ENCODE results near the gene SPG7. TPM values are rescaled to one million over a fixed set of nuclear protein-coding genes. Genes with fewer than 3 reads are reported as not detected.
"Not testable (repeated sequence)": the region's sequence is repeated elsewhere in the genome, so short reads cannot be mapped to it uniquely, and the experiment has no call there.

The SPG7 gene
- total RNA-seq, 1 experiment from 2014 or later: 119 TPM

DNA sequence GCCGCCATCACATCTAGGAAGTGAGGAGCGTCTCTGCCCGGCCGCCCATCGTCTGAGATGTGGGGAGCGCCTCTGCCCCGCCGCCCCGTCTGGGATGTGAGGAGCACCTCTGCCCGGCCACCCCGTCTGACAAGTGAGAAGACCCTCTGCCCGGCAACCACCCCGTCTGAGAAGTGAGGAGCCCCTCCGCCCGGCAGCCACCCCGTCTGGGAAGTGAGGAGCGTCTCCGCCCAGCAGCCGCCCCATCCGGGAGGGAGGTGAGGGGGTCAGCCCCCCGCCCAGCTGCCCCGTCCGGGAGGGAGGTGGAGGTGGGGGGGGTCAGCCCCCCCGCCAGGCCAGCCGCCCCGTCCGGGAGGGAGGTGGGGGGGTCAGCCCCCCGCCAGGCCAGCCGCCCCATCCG lies 45.6 kb upstream of the SPG7 start:
- not testable (repeated sequence) for H4K20me1 ChIP-seq (ENCODE audit: control insufficient read depth, insufficient read depth, insufficient read length); H2AK5ac ChIP-seq (ENCODE audit: insufficient read length, low read length); H2BK5ac ChIP-seq (ENCODE audit: insufficient read length, low read length); H3K27me3 Mint-ChIP-seq (ENCODE audit: low read depth); H3K56ac ChIP-seq (ENCODE audit: insufficient read length, low read depth, low read length); H2AFZ ChIP-seq (ENCODE audit: low read length); H3K9ac ChIP-seq (ENCODE audit: extremely low read depth, insufficient read length, low read length); H3K27me3 ChIP-seq (ENCODE audit: insufficient read depth, low read length); H2BK120ac ChIP-seq (ENCODE audit: low read depth, low read length, poor library complexity, severe bottlenecking); H3K18ac ChIP-seq (ENCODE audit: insufficient read length, low read depth, low read length); H4K5ac ChIP-seq (ENCODE audit: insufficient read length, low read depth, low read length); H3K4me2 ChIP-seq (ENCODE audit: insufficient read depth, insufficient read length, low read length); H4K8ac ChIP-seq (replicated peaks; ENCODE audit: insufficient read length, low read depth, low read length); H2BK12ac ChIP-seq (ENCODE audit: insufficient read length, low read depth, low read length); H2BK20ac ChIP-seq (ENCODE audit: low read depth, low read length, poor library complexity, severe bottlenecking); H3K14ac ChIP-seq (ENCODE audit: insufficient read depth, low read length); H4K91ac ChIP-seq (ENCODE audit: insufficient read length, low read depth, low read length); H2BK15ac ChIP-seq (ENCODE audit: low read depth, low read length); H3K4me1 ChIP-seq (ENCODE audit: insufficient read depth, low read length); H3K23ac ChIP-seq (ENCODE audit: insufficient read length, low read depth, low read length); H3K27ac ChIP-seq (ENCODE audit: insufficient read length, low read depth, low read length); H3K4ac ChIP-seq (ENCODE audit: low read depth, low read length); H3K23me2 ChIP-seq (ENCODE audit: insufficient read length, low read depth, low read length, poor library complexity, severe bottlenecking); H3K9me3 ChIP-seq (ENCODE audit: control insufficient read depth, low read depth, low read length); H3T11ph ChIP-seq (ENCODE audit: low read length); H3K27ac Mint-ChIP-seq; H3K79me1 ChIP-seq (ENCODE audit: insufficient read depth, low read depth, low read length, poor library complexity, severe bottlenecking); H3K4me3 Mint-ChIP-seq; DNase-seq
- Mint-ChIP-seq H3K4me1 (peaks cover 30 to 37% of the 10 kb centered on the region in 2 experiments), H3K9me3 (peaks cover 16 to 33% of the 10 kb centered on the region in 2 experiments), H3K36me3 (ENCODE audit: insufficient read depth in 1 of 3, low read depth in 3 of 3) (peaks cover 27 to 53% (median 34%) of the 10 kb centered on the region in 3 experiments)
- no CpG with 5 or more reads among the region's 30 CpGs for WGBS (ENCODE audit: extremely low coverage, insufficient read length, low lambda C conversion rate)
- peaks cover 61% of the 10 kb centered on the region for H3K79me2 ChIP-seq (ENCODE audit: insufficient read depth, low read length)

DNA sequence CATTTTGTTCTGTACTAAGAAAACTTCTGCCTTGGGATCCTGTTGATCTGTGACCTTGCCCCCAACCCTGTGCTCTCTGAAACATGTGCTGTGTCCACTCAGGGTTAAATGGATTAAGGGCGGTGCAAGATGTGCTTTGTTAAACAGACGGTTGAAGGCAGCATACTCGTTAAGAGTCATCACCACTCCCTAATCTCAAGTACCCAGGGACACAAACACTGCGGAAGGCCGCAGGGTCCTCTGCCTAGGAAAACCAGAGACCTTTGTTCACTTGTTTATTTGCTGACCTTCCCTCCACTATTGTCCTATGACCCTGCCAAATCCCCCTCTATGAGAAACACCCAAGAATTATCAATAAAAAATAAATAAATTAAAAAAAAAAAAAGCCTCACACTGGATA lies 44.9 kb upstream of the SPG7 start:
- not testable (repeated sequence) for H3K27ac ChIP-seq (ENCODE audit: insufficient read length, low read depth, low read length); H2BK15ac ChIP-seq (ENCODE audit: low read depth, low read length); H3K18ac ChIP-seq (ENCODE audit: insufficient read length, low read depth, low read length); H3K23ac ChIP-seq (ENCODE audit: insufficient read length, low read depth, low read length); H3K14ac ChIP-seq (ENCODE audit: insufficient read depth, low read length); H3K23me2 ChIP-seq (ENCODE audit: insufficient read length, low read depth, low read length, poor library complexity, severe bottlenecking); H3K4me3 Mint-ChIP-seq; H3K27ac Mint-ChIP-seq; H4K91ac ChIP-seq (ENCODE audit: insufficient read length, low read depth, low read length); H3K9me3 ChIP-seq (ENCODE audit: control insufficient read depth, low read depth, low read length); H3K4me1 ChIP-seq (ENCODE audit: insufficient read depth, low read length); H3K27me3 ChIP-seq (ENCODE audit: insufficient read depth, low read length); H4K5ac ChIP-seq (ENCODE audit: insufficient read length, low read depth, low read length); H4K8ac ChIP-seq (replicated peaks; ENCODE audit: insufficient read length, low read depth, low read length); DNase-seq; H3T11ph ChIP-seq (ENCODE audit: low read length); H2BK120ac ChIP-seq (ENCODE audit: low read depth, low read length, poor library complexity, severe bottlenecking); H3K9ac ChIP-seq (ENCODE audit: extremely low read depth, insufficient read length, low read length); H3K4me2 ChIP-seq (ENCODE audit: insufficient read depth, insufficient read length, low read length); H3K27me3 Mint-ChIP-seq (ENCODE audit: low read depth); H2AK5ac ChIP-seq (ENCODE audit: insufficient read length, low read length); H4K20me1 ChIP-seq (ENCODE audit: control insufficient read depth, insufficient read depth, insufficient read length); H2BK5ac ChIP-seq (ENCODE audit: insufficient read length, low read length); H3K4ac ChIP-seq (ENCODE audit: low read depth, low read length); H2BK12ac ChIP-seq (ENCODE audit: insufficient read length, low read depth, low read length); H2BK20ac ChIP-seq (ENCODE audit: low read depth, low read length, poor library complexity, severe bottlenecking); H2AFZ ChIP-seq (ENCODE audit: low read length); H3K79me1 ChIP-seq (ENCODE audit: insufficient read depth, low read depth, low read length, poor library complexity, severe bottlenecking); H3K56ac ChIP-seq (ENCODE audit: insufficient read length, low read depth, low read length)
- peaks cover 16 to 33% of the 10 kb centered on the region in 2 experiments for H3K9me3 Mint-ChIP-seq
- WGBS (ENCODE audit: extremely low coverage, insufficient read length, low lambda C conversion rate): no CpG with 5 or more reads among the region's 5 CpGs
- peaks cover 30 to 38% of the 10 kb centered on the region in 2 experiments for H3K4me1 Mint-ChIP-seq
- H3K79me2 ChIP-seq (ENCODE audit: insufficient read depth, low read length): peaks cover 63% of the 10 kb centered on the region
- peaks cover 26 to 54% (median 34%) of the 10 kb centered on the region in 3 experiments for H3K36me3 Mint-ChIP-seq (ENCODE audit: insufficient read depth in 1 of 3, low read depth in 3 of 3)
